Thymus (tissue), 11 donors: ENCODE data around the gene COL17A1. TPM values are rescaled to one million over a fixed set of nuclear protein-coding genes. Genes with fewer than 3 reads are reported as not detected.

Experiments
- DNase-seq, 9 donors: peaks; one replicate each; pipeline ENCODE4 v3.0.0-alpha.2; 2013; ENCODE audit warnings: low spot score in 9 of 9, low read depth in 6 of 9, missing footprints in 1 of 9
- H3K27ac ChIP-seq, 2 donors: one replicate each; pipeline ENCODE4 v1.5.1; 2013; ENCODE audit warnings: control low read depth in 1 of 2, low read depth in 1 of 2, low read length in 1 of 2, mild to moderate bottlenecking in 1 of 2, moderate library complexity in 1 of 2
- H3K27me3 ChIP-seq, 2 donors: one replicate each; pipeline ENCODE4 v1.5.1; 2013; ENCODE audit warnings: low read length in 1 of 2; ENCODE audit not compliant: control insufficient read depth in 2 of 2, insufficient read depth in 1 of 2
- H3K36me3 ChIP-seq, 2 donors: one replicate each; pipeline ENCODE4 v1.5.1; 2013; ENCODE audit warnings: low read length in 1 of 2, mild to moderate bottlenecking in 1 of 2, moderate library complexity in 1 of 2; ENCODE audit not compliant: control insufficient read depth in 2 of 2, insufficient read depth in 2 of 2
- H3K4me1 ChIP-seq, 2 donors: one replicate each; pipeline ENCODE4 v1.5.1; 2013; ENCODE audit warnings: low read length in 2 of 2; ENCODE audit not compliant: control insufficient read depth in 2 of 2, insufficient read depth in 2 of 2
- H3K4me3 ChIP-seq, 2 donors: one replicate each; pipeline ENCODE4 v1.5.1; 2013; ENCODE audit warnings: low read length in 2 of 2, control low read depth in 1 of 2, mild to moderate bottlenecking in 1 of 2
- H3K9me3 ChIP-seq, 2 donors: one replicate each; pipeline ENCODE4 v1.5.1; 2013; ENCODE audit warnings: low read length in 1 of 2, mild to moderate bottlenecking in 1 of 2; ENCODE audit not compliant: control insufficient read depth in 2 of 2, insufficient read depth in 1 of 2
- WGBS: extraction: QIAGEN DNeasy Blood & Tissue Kit; methylation state at CpG from one replicate; pipeline ENCODE4 v1.1.7; 2013; 5-methylcytosine and 5-hydroxymethylcytosine counted together
- polyA plus RNA-seq: library from polyadenylated mRNA; stranded (reverse); fragments of 200-250 nt; gene quantifications from one replicate; pipeline ENCODE4 v1.2.3, GENCODE V29; 2013
- total RNA-seq: library from RNA; stranded (reverse); fragments of 120-200 nt; gene quantifications from one replicate; pipeline ENCODE4 v1.2.4, GENCODE V29; 2013
- donor health status: healthy.

COL17A1 gene
- total and polyA plus RNA-seq, 2 donors = 75.3 to 268 TPM

DNA sequence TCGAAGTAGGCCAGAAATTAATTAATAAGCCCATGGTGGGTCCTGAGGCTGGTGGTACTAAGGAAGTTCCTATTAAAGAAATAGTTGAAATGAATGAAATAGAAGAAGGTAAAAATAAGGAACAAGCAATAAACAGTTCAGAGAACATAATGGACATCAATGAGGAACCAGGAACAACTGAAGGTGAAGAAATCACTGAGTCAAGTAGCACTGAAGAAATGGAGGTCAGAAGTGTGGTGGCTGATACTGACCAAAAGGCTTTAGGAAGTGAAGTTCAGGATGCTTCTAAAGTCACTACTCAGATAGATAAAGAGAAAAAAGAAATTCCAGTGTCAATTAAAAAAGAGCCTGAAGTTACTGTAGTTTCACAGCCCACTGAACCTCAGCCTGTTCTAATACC is 82.8 kb downstream of the COL17A1 start:
- peaks cover 16 to 59% of the 10 kb centered on the region in 2 donors for H3K36me3 ChIP-seq
- H3K9me3 ChIP-seq = no peaks in the 10 kb centered on the region
- H3K27ac ChIP-seq = no peak overlapping the region
- no peak for DNase-seq
- no peaks in the 10 kb centered on the region for H3K4me1 ChIP-seq
- H3K4me3 ChIP-seq = no peak overlapping the region
- H3K27me3 ChIP-seq = no peaks in the 10 kb centered on the region
- 100% methylated on average over 1 of the region's 1 CpG for WGBS

- no peak overlapping the region for H3K27ac ChIP-seq
- peaks cover 16 to 43% of the 10 kb centered on the region in 2 donors for H3K36me3 ChIP-seq
- 100% methylated on average over 2 of the region's 2 CpGs for WGBS
- no peaks in the 10 kb centered on the region for H3K4me1 ChIP-seq
- no peaks in the 10 kb centered on the region for H3K9me3 ChIP-seq
- DNase-seq = no peak
- H3K27me3 ChIP-seq = no peaks in the 10 kb centered on the region
- no peak overlapping the region for H3K4me3 ChIP-seq
Measured at GRCh38 chr10:103998805-103999204, 86.9 kb downstream of the COL17A1 start.

DNA sequence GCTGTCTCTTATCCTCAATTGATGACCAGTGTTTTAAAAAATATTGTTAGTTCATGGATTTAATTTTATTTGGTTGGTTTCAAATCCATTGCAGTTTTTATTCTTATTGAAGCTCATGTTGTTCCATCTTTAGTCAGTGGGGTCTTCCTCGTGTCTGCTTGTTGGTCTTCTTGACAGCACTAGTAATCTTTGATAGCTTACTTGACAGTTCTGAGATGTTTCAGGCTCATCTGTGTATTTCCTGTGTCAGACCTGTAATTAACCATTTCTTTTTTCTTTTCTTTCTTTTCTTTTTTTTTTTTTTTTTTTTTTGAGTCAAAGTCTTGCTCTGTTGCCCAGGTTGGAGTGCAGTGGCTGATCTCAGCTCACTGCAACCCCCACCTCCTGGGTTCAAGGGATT is 90.5 kb downstream of the COL17A1 start:
- 86% methylated on average over 1 of the region's 1 CpG for WGBS
- no peak overlapping the region for H3K27ac ChIP-seq
- no peak for DNase-seq
- H3K4me1 ChIP-seq = no peaks in the 10 kb centered on the region
- no peak overlapping the region for H3K4me3 ChIP-seq
- H3K27me3 ChIP-seq = no peaks in the 10 kb centered on the region
- no peaks in the 10 kb centered on the region for H3K9me3 ChIP-seq
- H3K36me3 ChIP-seq = peaks cover 0 to 18% of the 10 kb centered on the region in 2 donors

- H3K36me3 ChIP-seq = peaks cover 0 to 9% of the 10 kb centered on the region in 2 donors
- no peak overlapping the region for H3K27ac ChIP-seq
- no peak for DNase-seq
- H3K4me3 ChIP-seq = no peak overlapping the region
- 81% methylated on average over 3 of the region's 3 CpGs for WGBS
- H3K9me3 ChIP-seq = no peaks in the 10 kb centered on the region
- H3K4me1 ChIP-seq = no peaks in the 10 kb centered on the region
- H3K27me3 ChIP-seq = no peaks in the 10 kb centered on the region
Measured at GRCh38 chr10:103991393-103992128, 94.1 kb downstream of the COL17A1 start.

GRCh38 chr10:103990531-103990930 is 95.1 kb downstream of the COL17A1 start:
- H3K9me3 ChIP-seq = no peaks in the 10 kb centered on the region
- no peaks in the 10 kb centered on the region for H3K4me1 ChIP-seq
- DNase-seq = no peak
- 90% methylated on average over 1 of the region's 1 CpG for WGBS
- H3K36me3 ChIP-seq = peaks cover 0 to 9% of the 10 kb centered on the region in 2 donors
- H3K4me3 ChIP-seq = no peak overlapping the region
- no peak overlapping the region for H3K27ac ChIP-seq
- H3K27me3 ChIP-seq = no peaks in the 10 kb centered on the region

DNA sequence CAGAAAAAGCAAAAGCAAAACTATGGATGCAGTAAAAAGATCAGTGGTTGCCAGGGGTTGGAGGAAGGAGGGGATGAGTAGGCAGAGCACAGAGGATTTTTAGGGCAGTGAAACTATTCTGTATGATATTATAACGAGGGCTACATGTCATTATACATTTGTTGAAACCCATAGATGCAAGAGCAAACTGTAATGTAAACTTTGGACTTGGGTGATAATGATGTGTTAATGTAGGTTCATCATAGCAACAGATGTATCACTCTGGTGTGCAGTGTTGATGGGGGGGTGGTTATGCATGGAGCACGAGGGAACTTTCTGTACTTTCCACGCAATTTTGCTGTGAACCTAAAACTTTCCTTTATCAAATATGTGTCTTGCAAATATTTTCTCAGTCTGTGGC is 95.6 kb downstream of the COL17A1 start:
- WGBS = 96% methylated on average over 3 of the region's 3 CpGs
- no peak overlapping the region for H3K4me3 ChIP-seq
- H3K27me3 ChIP-seq = no peaks in the 10 kb centered on the region
- peaks cover 0 to 9% of the 10 kb centered on the region in 2 donors for H3K36me3 ChIP-seq
- H3K27ac ChIP-seq = no peak overlapping the region
- no peaks in the 10 kb centered on the region for H3K4me1 ChIP-seq
- DNase-seq = no peak
- no peaks in the 10 kb centered on the region for H3K9me3 ChIP-seq

DNA sequence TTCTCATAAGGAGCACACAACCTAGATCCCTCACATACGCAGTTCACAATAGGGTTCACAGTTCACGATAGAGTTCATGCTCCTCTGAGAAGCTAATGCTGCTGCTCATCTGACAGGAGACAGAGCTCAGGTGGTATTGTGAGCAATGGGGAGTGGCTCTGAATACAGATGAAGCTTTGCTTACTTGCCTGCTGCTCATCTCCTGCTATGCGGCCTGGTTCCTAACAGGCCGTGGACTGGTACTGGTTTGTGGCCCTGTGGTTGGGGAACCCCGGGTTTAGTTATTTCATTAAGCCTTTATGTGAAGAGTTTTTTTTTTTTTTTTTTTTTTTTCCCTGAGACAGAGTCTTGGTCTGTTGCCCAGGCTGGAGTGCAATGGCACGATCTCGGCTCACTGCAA is 99.3 kb downstream of the COL17A1 start:
- H3K27ac ChIP-seq = no peak overlapping the region
- no peaks in the 10 kb centered on the region for H3K27me3 ChIP-seq
- peaks cover 5 to 8% of the 10 kb centered on the region in 2 donors for H3K4me1 ChIP-seq
- WGBS = 96% methylated on average over 7 of the region's 7 CpGs
- H3K9me3 ChIP-seq = no peaks in the 10 kb centered on the region
- H3K4me3 ChIP-seq = no peak overlapping the region
- H3K36me3 ChIP-seq = peaks cover 0 to 2% of the 10 kb centered on the region in 2 donors
- no peak for DNase-seq

- no peaks in the 10 kb centered on the region for H3K9me3 ChIP-seq
- no peaks in the 10 kb centered on the region for H3K27me3 ChIP-seq
- DNase-seq = no peak
- H3K4me1 ChIP-seq = peaks cover 5 to 8% of the 10 kb centered on the region in 2 donors
- H3K27ac ChIP-seq = no peak overlapping the region
- no peak overlapping the region for H3K4me3 ChIP-seq
- no peaks in the 10 kb centered on the region for H3K36me3 ChIP-seq
Measured at GRCh38 chr10:103985726-103986125, 100.0 kb downstream of the COL17A1 start.

- Histone ChIP-seq H3K27me3 (no peaks in the 10 kb centered on the region), H3K4me3 (no peak overlapping the region), H3K4me1 (peaks cover 5 to 8% of the 10 kb centered on the region in 2 donors), H3K9me3 (no peaks in the 10 kb centered on the region), H3K36me3 (no peaks in the 10 kb centered on the region), H3K27ac (peak overlapping the region; percentile 70 to 77)
- 6% methylated on average over 4 of the region's 4 CpGs for WGBS
- peak in 4 of 9 donors; percentile 4 to 70 (median 46) for DNase-seq
Measured at GRCh38 chr10:103983367-103983911, 102.2 kb downstream of the COL17A1 start.
